ENCODE results near the gene PCDHA10.

The PCDHA10 gene

GRCh38 chr5:140855772-140856674 lies at the start of gene PCDHA10:
PCDHA10 (plus strand) TSS chr5:140855897; CDS start chr5:140856049, 152 bp downstream.
- TF ChIP-seq CTCF (IDR thresholded peaks at IDR 0.05) = peak; percentile 37

- peak; percentile 72 for TF ChIP-seq CTCF (IDR thresholded peaks at IDR 0.05)
Measured at GRCh38 chr5:140806834-140807775, 48.6 kb upstream of the PCDHA10 start, which contains the start of gene PCDHA4. PCDHA4 (plus strand) TSS chr5:140807068.

- TF ChIP-seq CTCF (IDR thresholded peaks at IDR 0.05) = no peak
Measured at GRCh38 chr5:140808889-140809291, 46.8 kb upstream of the PCDHA10 start.

GRCh38 chr5:140821375-140822280 lies 34.1 kb upstream of the PCDHA10 start, which contains the start of gene PCDHA5:
PCDHA5 (plus strand) TSS chr5:140821613.
- TF ChIP-seq CTCF (IDR thresholded peaks at IDR 0.05) = peak; percentile 90

GRCh38 chr5:140822281-140822629 lies 33.4 kb upstream of the PCDHA10 start:
- TF ChIP-seq CTCF (IDR thresholded peaks at IDR 0.05) = 0 out of 2 replicates have a peak, but pooled peaks have one; percentile 11

GRCh38 chr5:140823475-140823874 lies 32.2 kb upstream of the PCDHA10 start:
- TF ChIP-seq CTCF (IDR thresholded peaks at IDR 0.05) = no peak
